Calu3 (cell line): ENCODE data around the gene TIGD3. TPM values are rescaled to one million over a fixed set of nuclear protein-coding genes. Genes with fewer than 3 reads are reported as not detected.

ENCODE experiments used
- BruUV-seq: library from RNA; stranded (reverse); fragments of 400-500 nt; replicated peaks from 2 replicates; lab custom pipeline; 2021; lab: Mats Ljungman, UMichigan
- CTCF ChIA-PET: fragments of 300-600 bp; sonication (Branson Sonifier 250); formaldehyde crosslinking; loops from one replicate; lab custom pipeline; 2022; ENCODE audit warnings: antibody characterized with exemption; lab: Charles Lee
- DNase-seq: peaks from one replicate; pipeline ENCODE4 v3.0.0; 2022
- H3K27ac Mint-ChIP-seq: one replicate; pipeline ENCODE4 v1.8.0; 2022; ENCODE audit warnings: mixed read lengths; ENCODE audit not compliant: unreplicated experiment
- H3K27me3 Mint-ChIP-seq: one replicate; pipeline ENCODE4 v1.8.0; 2022; ENCODE audit warnings: mixed read lengths; ENCODE audit not compliant: unreplicated experiment
- H3K36me3 Mint-ChIP-seq: one replicate; pipeline ENCODE4 v1.8.0; 2022; ENCODE audit warnings: mild to moderate bottlenecking, moderate library complexity, mixed read lengths; ENCODE audit not compliant: insufficient read depth, unreplicated experiment
- H3K4me1 Mint-ChIP-seq: one replicate; pipeline ENCODE4 v1.8.0; 2022; ENCODE audit warnings: mild to moderate bottlenecking, low read depth, mixed read lengths; ENCODE audit not compliant: unreplicated experiment
- H3K4me3 Mint-ChIP-seq: one replicate; pipeline ENCODE4 v1.8.0; 2022; ENCODE audit warnings: mild to moderate bottlenecking, low read depth, moderate library complexity, mixed read lengths; ENCODE audit not compliant: unreplicated experiment
- H3K9me3 Mint-ChIP-seq: one replicate; pipeline ENCODE4 v1.8.0; 2022; ENCODE audit warnings: low read depth, mixed read lengths; ENCODE audit not compliant: unreplicated experiment
- CTCF ChIP-seq: fragments of 200-600 bp; IDR thresholded peaks from one replicate; pipeline ENCODE4 v1.8.0; 2022; ENCODE audit warnings: antibody characterized with exemption; ENCODE audit not compliant: unreplicated experiment
- intact Hi-C: fragments of 100-400 bp; cut with micrococcal nuclease; formaldehyde crosslinking; loops from one replicate; pipeline ENCODE4 v1.10.0; 2022; ENCODE audit not compliant: unreplicated experiment
- total RNA-seq: library from RNA; stranded (reverse); gene quantifications from 2 replicates; pipeline ENCODE4 v1.2.3, GENCODE V29; 2022

Gene TIGD3
- total RNA-seq, 1 experiment from 2014 or later = 1.5 TPM

- no peak for TF ChIP-seq CTCF
- CTCF ChIA-PET = interaction anchor here (0.7 kb wide), 1 partner anchor 40 kb away, joined by 4 read pairs; no protein-coding TSS in a partner anchor
- H3K9me3 Mint-ChIP-seq = no peaks in the 10 kb centered on the region
- H3K4me3 Mint-ChIP-seq = no peak overlapping the region
- intact Hi-C loops = no loop called here
- no peak for DNase-seq
- H3K4me1 Mint-ChIP-seq = no peaks in the 10 kb centered on the region
- no TSS peak for BruUV-seq
- H3K27me3 Mint-ChIP-seq = no peaks in the 10 kb centered on the region
- H3K27ac Mint-ChIP-seq = no peak overlapping the region
- peaks cover 62% of the 10 kb centered on the region for H3K36me3 Mint-ChIP-seq
Observed at GRCh38 chr11:65401803-65402248, 47.3 kb downstream of the TIGD3 start.

- intact Hi-C loops = no loop called here
- Mint-ChIP-seq H3K4me1 (no peaks in the 10 kb centered on the region), H3K27ac (no peak overlapping the region), H3K27me3 (no peaks in the 10 kb centered on the region), H3K36me3 (peaks cover 64% of the 10 kb centered on the region), H3K9me3 (no peaks in the 10 kb centered on the region), H3K4me3 (no peak overlapping the region)
- CTCF ChIA-PET = no interaction called here
- DNase-seq = no peak
- no peak for TF ChIP-seq CTCF
- BruUV-seq = no TSS peak
Observed at GRCh38 chr11:65402790-65403189, 48.2 kb downstream of the TIGD3 start.

GRCh38 chr11:65403607-65404121, 49.1 kb downstream of the TIGD3 start:
- Mint-ChIP-seq H3K4me1 (no peaks in the 10 kb centered on the region), H3K27me3 (no peaks in the 10 kb centered on the region), H3K4me3 (no peak overlapping the region), H3K27ac (no peak overlapping the region), H3K36me3 (peaks cover 61% of the 10 kb centered on the region), H3K9me3 (no peaks in the 10 kb centered on the region)
- no peak for TF ChIP-seq CTCF
- no peak for DNase-seq
- CTCF ChIA-PET = no interaction called here
- no TSS peak for BruUV-seq
- intact Hi-C loops = no loop called here

- H3K4me1 Mint-ChIP-seq = no peaks in the 10 kb centered on the region
- H3K27ac Mint-ChIP-seq = no peak overlapping the region
- H3K27me3 Mint-ChIP-seq = no peaks in the 10 kb centered on the region
- no peaks in the 10 kb centered on the region for H3K9me3 Mint-ChIP-seq
- no peak for DNase-seq
- H3K4me3 Mint-ChIP-seq = no peak overlapping the region
- TF ChIP-seq CTCF = no peak
- H3K36me3 Mint-ChIP-seq = peaks cover 61% of the 10 kb centered on the region
- intact Hi-C loops = no loop called here
- CTCF ChIA-PET = interaction anchor here (0.8 kb wide), 1 partner anchor 12 kb away, joined by 3 read pairs; no protein-coding TSS in a partner anchor
- no TSS peak for BruUV-seq
Observed at GRCh38 chr11:65404210-65404609, 49.7 kb downstream of the TIGD3 start.
